H9 (cell line): ENCODE results near the gene NRXN2. TPM values are rescaled to one million over a fixed set of nuclear protein-coding genes. Genes with fewer than 3 reads are reported as not detected.

Source experiments
- DNase-seq: peaks from one replicate; pipeline ENCODE4 v3.0.0-alpha.2; 2017
- H2AFZ ChIP-seq: one replicate; pipeline ENCODE4 v1.6.1; 2013; ENCODE audit warnings: mild to moderate bottlenecking, low read length, control low read depth, moderate library complexity
- H2AK5ac ChIP-seq: 2 replicates; pipeline ENCODE4 v1.6.1; 2013; ENCODE audit warnings: low read length, control low read depth, mixed read lengths; ENCODE audit not compliant: insufficient read length
- H2BK120ac ChIP-seq: one replicate; pipeline ENCODE4 v1.6.1; 2013; ENCODE audit warnings: low read depth, mild to moderate bottlenecking, low read length, control low read depth, inconsistent platforms; ENCODE audit not compliant: poor library complexity, severe bottlenecking
- H2BK12ac ChIP-seq: 2 replicates; pipeline ENCODE4 v1.6.1; 2013; ENCODE audit warnings: low read length, control low read depth, mixed read lengths, low read depth; ENCODE audit not compliant: insufficient read length
- H2BK15ac ChIP-seq: 2 replicates; pipeline ENCODE4 v1.6.1; 2013; ENCODE audit warnings: low read depth, low read length, control low read depth
- H2BK20ac ChIP-seq: one replicate; pipeline ENCODE4 v1.6.1; 2013; ENCODE audit warnings: low read depth, mild to moderate bottlenecking, low read length, control low read depth, inconsistent platforms; ENCODE audit not compliant: poor library complexity, severe bottlenecking
- H2BK5ac ChIP-seq: 2 replicates; pipeline ENCODE4 v1.6.1; 2013; ENCODE audit warnings: low read length, control low read depth, mixed read lengths; ENCODE audit not compliant: insufficient read length
- H3K14ac ChIP-seq: 2 replicates; pipeline ENCODE4 v1.6.1; 2013; ENCODE audit warnings: low read length, control low read depth; ENCODE audit not compliant: insufficient read depth
- H3K18ac ChIP-seq: 2 replicates; pipeline ENCODE4 v1.6.1; 2013; ENCODE audit warnings: low read depth, mild to moderate bottlenecking, mixed read lengths, low read length, control low read depth; ENCODE audit not compliant: insufficient read length
- H3K23ac ChIP-seq: 2 replicates; pipeline ENCODE4 v1.6.1; 2013; ENCODE audit warnings: low read length, control low read depth, mixed read lengths, low read depth; ENCODE audit not compliant: insufficient read length
- H3K23me2 ChIP-seq: 2 replicates; pipeline ENCODE4 v1.6.1; 2013; ENCODE audit warnings: low read depth, mild to moderate bottlenecking, mixed read lengths, low read length, control low read depth; ENCODE audit not compliant: insufficient read length, poor library complexity, severe bottlenecking
- H3K27ac ChIP-seq: 2 replicates; pipeline ENCODE4 v1.5.1; 2013; ENCODE audit warnings: low read length, control low read depth, mixed read lengths, low read depth; ENCODE audit not compliant: insufficient read length
- H3K27me3 ChIP-seq: 2 replicates; pipeline ENCODE4 v1.6.1; 2013; ENCODE audit warnings: low read length, control low read depth, inconsistent platforms; ENCODE audit not compliant: insufficient read depth
- H3K4ac ChIP-seq: 2 replicates; pipeline ENCODE4 v1.6.1; 2013; ENCODE audit warnings: low read depth, mild to moderate bottlenecking, control low read depth, inconsistent platforms, low read length, moderate library complexity
- H3K4me1 ChIP-seq: 2 replicates; pipeline ENCODE4 v1.6.1; 2013; ENCODE audit warnings: low read length, control low read depth, inconsistent platforms; ENCODE audit not compliant: insufficient read depth
- H3K4me2 ChIP-seq: 2 replicates; pipeline ENCODE4 v1.6.1; 2013; ENCODE audit warnings: low read length, control low read depth, mixed read lengths; ENCODE audit not compliant: insufficient read length, insufficient read depth
- H3K56ac ChIP-seq: 2 replicates; pipeline ENCODE4 v1.6.1; 2013; ENCODE audit warnings: low read depth, mild to moderate bottlenecking, mixed read lengths, low read length, control low read depth; ENCODE audit not compliant: insufficient read length
- H3K79me1 ChIP-seq: 2 replicates; pipeline ENCODE4 v1.6.1; 2013; ENCODE audit warnings: low read depth, mild to moderate bottlenecking, moderate library complexity, low read length, control low read depth, inconsistent platforms; ENCODE audit not compliant: insufficient read depth, poor library complexity, severe bottlenecking
- H3K79me2 ChIP-seq: 2 replicates; pipeline ENCODE4 v1.6.1; 2013; ENCODE audit warnings: low read length, control low read depth, inconsistent platforms; ENCODE audit not compliant: insufficient read depth
- H3K9ac ChIP-seq: 2 replicates; pipeline ENCODE4 v1.6.1; 2013; ENCODE audit warnings: low read length, control low read depth, mixed read lengths; ENCODE audit not compliant: insufficient read length; ENCODE audit errors: extremely low read depth
- H3K9me3 ChIP-seq: one replicate; pipeline ENCODE4 v1.6.1; 2013; ENCODE audit warnings: low read depth, low read length, inconsistent platforms; ENCODE audit not compliant: control insufficient read depth
- H3T11ph ChIP-seq: one replicate; pipeline ENCODE4 v1.6.1; 2013; ENCODE audit warnings: mild to moderate bottlenecking, low read length, control low read depth, inconsistent platforms
- H4K20me1 ChIP-seq: one replicate; pipeline ENCODE4 v1.6.1; 2013; ENCODE audit not compliant: control insufficient read depth, insufficient read length, insufficient read depth
- H4K5ac ChIP-seq: 2 replicates; pipeline ENCODE4 v1.6.1; 2013; ENCODE audit warnings: low read depth, mild to moderate bottlenecking, mixed read lengths, low read length, control low read depth; ENCODE audit not compliant: insufficient read length
- H4K8ac ChIP-seq: replicated peaks from 2 replicates; pipeline ENCODE4 v1.6.1; 2013; ENCODE audit warnings: low read length, control low read depth, mixed read lengths, low read depth; ENCODE audit not compliant: insufficient read length
- H4K91ac ChIP-seq: 2 replicates; pipeline ENCODE4 v1.6.1; 2013; ENCODE audit warnings: low read depth, mild to moderate bottlenecking, moderate library complexity, mixed read lengths, low read length, control low read depth; ENCODE audit not compliant: insufficient read length
- H3K27ac Mint-ChIP-seq, 3 experiments: 2 replicates in 2 of 3; 3 replicates in 1 of 3; pipeline ENCODE4 v1.8.0; 2020 to 2021; ENCODE audit warnings: mixed read lengths in 3 of 3, mild to moderate bottlenecking in 1 of 3, moderate library complexity in 1 of 3
- H3K27me3 Mint-ChIP-seq: 2 replicates; pipeline ENCODE4 v1.8.0; 2021; ENCODE audit warnings: low read depth, mild to moderate bottlenecking, moderate library complexity, mixed read lengths
- H3K36me3 Mint-ChIP-seq, 3 experiments: 2 replicates in 2 of 3; 3 replicates in 1 of 3; pipeline ENCODE4 v1.8.0; 2020 to 2021; ENCODE audit warnings: low read depth in 3 of 3, mixed read lengths in 3 of 3; ENCODE audit not compliant: insufficient read depth in 1 of 3
- H3K4me1 Mint-ChIP-seq, 2 experiments: 2 replicates each; pipeline ENCODE4 v1.8.0; 2020; ENCODE audit warnings: mixed read lengths in 2 of 2
- H3K4me3 Mint-ChIP-seq, 2 experiments: 2 replicates in 1 of 2; 3 replicates in 1 of 2; pipeline ENCODE4 v1.8.0; 2020 to 2021; ENCODE audit warnings: mild to moderate bottlenecking in 2 of 2, mixed read lengths in 2 of 2, moderate library complexity in 1 of 2
- H3K9me3 Mint-ChIP-seq, 2 experiments: 2 replicates in 1 of 2; 3 replicates in 1 of 2; pipeline ENCODE4 v1.8.0; 2020; ENCODE audit warnings: mild to moderate bottlenecking in 2 of 2, mixed read lengths in 2 of 2, moderate library complexity in 1 of 2
- WGBS: extraction: QIAGEN DNeasy Blood & Tissue Kit; methylation state at CpG from one replicate; pipeline ENCODE4 v1.1.7; 2013; ENCODE audit warnings: missing lambda C conversion rate, low lambda C conversion rate, mixed read lengths; ENCODE audit not compliant: insufficient read length; ENCODE audit errors: extremely low coverage; 5-methylcytosine and 5-hydroxymethylcytosine counted together
- total RNA-seq: library from RNA; stranded (reverse); gene quantifications from 2 replicates; pipeline ENCODE4 v1.2.1, GENCODE V29; 2021
- TF ChIP-seq, protein P1 (sequence below): fragments of 200-600 bp; sonication (generic); conservative IDR thresholded peaks from 3 replicates; pipeline ENCODE4 v1.8.0; 2021; ENCODE audit warnings: antibody characterized with exemption, mild to moderate bottlenecking

Gene NRXN2
- total RNA-seq, 1 experiment from 2014 or later, result 3.9 TPM

DNA sequence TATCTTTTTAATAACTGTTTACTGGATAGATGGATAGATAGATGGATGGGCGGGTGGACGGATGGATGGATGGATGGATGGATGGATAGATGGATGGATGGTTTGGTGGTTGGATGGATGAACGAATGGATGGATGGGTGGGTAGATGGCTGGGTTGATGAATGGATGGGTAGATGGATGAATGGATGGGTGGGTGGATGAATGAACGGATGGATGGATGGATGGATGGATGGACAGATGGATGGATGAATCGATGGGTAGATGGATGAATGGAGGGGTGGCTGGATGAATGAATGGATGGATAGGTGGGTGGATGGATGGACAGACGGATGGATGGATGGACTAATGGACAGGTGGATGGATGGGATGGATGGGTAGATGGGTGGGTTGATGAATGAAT is 145.8 kb downstream of the NRXN2 start:
- Histone ChIP-seq H2BK12ac (no peak overlapping the region), H3K27ac (no peak overlapping the region), H3K18ac (no peak overlapping the region), H3K79me2 (no peaks in the 10 kb centered on the region), H3T11ph (no peak overlapping the region), H3K56ac (no peak overlapping the region), H2AK5ac (no peak overlapping the region), H4K8ac (no peak overlapping the region), H3K4ac (no peak overlapping the region), H3K4me2 (no peak overlapping the region), H3K9me3 (no peaks in the 10 kb centered on the region), H2BK5ac (no peak overlapping the region), H3K23ac (no peak overlapping the region), H3K23me2 (no peaks in the 10 kb centered on the region), H3K4me1 (no peaks in the 10 kb centered on the region), H3K79me1 (no peaks in the 10 kb centered on the region), H3K14ac (no peak overlapping the region), H2BK20ac (no peak overlapping the region), H4K20me1 (no peaks in the 10 kb centered on the region), H3K9ac (no peak overlapping the region), H2BK120ac (no peak overlapping the region), H3K27me3 (no peaks in the 10 kb centered on the region; the same call in 1 of the 2 replicates), H4K5ac (no peak overlapping the region), H2AFZ (no peak overlapping the region), H4K91ac (no peak overlapping the region), H2BK15ac (no peak overlapping the region)
- no peak for DNase-seq
- Mint-ChIP-seq H3K4me1 (peaks cover 3 to 6% of the 10 kb centered on the region in 2 experiments; a peak in 3 of 4 replicates), H3K9me3 (peaks cover 0 to 2% of the 10 kb centered on the region in 2 experiments; a peak in 1 of 5 replicates), H3K27ac (no peak overlapping the region), H3K4me3 (no peak overlapping the region), H3K36me3 (no peaks in the 10 kb centered on the region), H3K27me3 (peaks cover 31% of the 10 kb centered on the region)
- TF ChIP-seq, protein P1, sequence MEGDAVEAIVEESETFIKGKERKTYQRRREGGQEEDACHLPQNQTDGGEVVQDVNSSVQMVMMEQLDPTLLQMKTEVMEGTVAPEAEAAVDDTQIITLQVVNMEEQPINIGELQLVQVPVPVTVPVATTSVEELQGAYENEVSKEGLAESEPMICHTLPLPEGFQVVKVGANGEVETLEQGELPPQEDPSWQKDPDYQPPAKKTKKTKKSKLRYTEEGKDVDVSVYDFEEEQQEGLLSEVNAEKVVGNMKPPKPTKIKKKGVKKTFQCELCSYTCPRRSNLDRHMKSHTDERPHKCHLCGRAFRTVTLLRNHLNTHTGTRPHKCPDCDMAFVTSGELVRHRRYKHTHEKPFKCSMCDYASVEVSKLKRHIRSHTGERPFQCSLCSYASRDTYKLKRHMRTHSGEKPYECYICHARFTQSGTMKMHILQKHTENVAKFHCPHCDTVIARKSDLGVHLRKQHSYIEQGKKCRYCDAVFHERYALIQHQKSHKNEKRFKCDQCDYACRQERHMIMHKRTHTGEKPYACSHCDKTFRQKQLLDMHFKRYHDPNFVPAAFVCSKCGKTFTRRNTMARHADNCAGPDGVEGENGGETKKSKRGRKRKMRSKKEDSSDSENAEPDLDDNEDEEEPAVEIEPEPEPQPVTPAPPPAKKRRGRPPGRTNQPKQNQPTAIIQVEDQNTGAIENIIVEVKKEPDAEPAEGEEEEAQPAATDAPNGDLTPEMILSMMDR, result no peak
- 100% methylated on average over 3 of the region's 6 CpGs for WGBS
